B cell (primary cell): ENCODE measurements around the gene LDLRAD3. TPM values are rescaled to one million over a fixed set of nuclear protein-coding genes. Genes with fewer than 3 reads are reported as not detected.

Source experiments
- ATAC-seq: fragments of 200-7000 bp; cut with Tn5 transposase; one replicate; pipeline ENCODE4 v1.10.0; 2021; ENCODE audit warnings: low read depth, mild to moderate bottlenecking, moderate number of reproducible peaks, moderate library complexity
- CTCF ChIA-PET: fragments of 350-600 bp; sonication (Branson Sonifier 250); formaldehyde crosslinking; loops from one replicate; lab custom pipeline; 2021; ENCODE audit warnings: antibody characterized with exemption, inconsistent platforms; lab: Charles Lee
- POLR2A ChIA-PET: fragments of 350-600 bp; sonication (Branson Sonifier 250); formaldehyde crosslinking; loops from one replicate; lab custom pipeline; 2021; ENCODE audit warnings: antibody characterized with exemption; lab: Charles Lee
- DNase-seq: peaks from one replicate; pipeline ENCODE4 v3.0.0; 2013
- H2AFZ ChIP-seq: 2 replicates; pipeline ENCODE4 v1.6.1; 2012; ENCODE audit warnings: mild to moderate bottlenecking, low read depth, low read length; ENCODE audit not compliant: insufficient read depth, poor library complexity, severe bottlenecking
- H3K27ac ChIP-seq, 2 donors: 1 replicate in 1 of 2; 2 replicates in 1 of 2; pipeline ENCODE4 v1.5.1; 2012 to 2013; ENCODE audit warnings: low read length in 2 of 2, mild to moderate bottlenecking in 2 of 2, moderate library complexity in 1 of 2
- H3K27me3 ChIP-seq, 4 experiments: fragments of 200-600 bp in 1 of 4; sonication (generic) in 1 of 4; replicated peaks in 1 of 4; 1 replicate in 2 of 4; 2 replicates in 2 of 4; pipeline versions ENCODE4 v1.6.1 to v1.7.0; 2013 to 2016; ENCODE audit warnings: low read length in 3 of 4, mild to moderate bottlenecking in 2 of 4, mixed read lengths in 1 of 4, moderate library complexity in 1 of 4; ENCODE audit not compliant: insufficient read depth in 4 of 4, control insufficient read depth in 3 of 4; ENCODE audit errors: control extremely low read depth in 1 of 4
- H3K36me3 ChIP-seq, 2 experiments: replicated peaks in 1 of 2; 1 replicate in 1 of 2; 2 replicates in 1 of 2; pipeline versions ENCODE4 v1.6.1 to v1.7.1; 2013; ENCODE audit warnings: low read length in 1 of 2; ENCODE audit not compliant: insufficient read depth in 2 of 2, control insufficient read depth in 1 of 2; ENCODE audit errors: control extremely low read depth in 1 of 2, extremely low read depth in 1 of 2
- H3K4me1 ChIP-seq, 2 donors: fragments of 200-600 bp in 1 of 2; sonication (generic) in 1 of 2; 1 replicate in 1 of 2; 2 replicates in 1 of 2; pipeline versions ENCODE4 v1.5.1 to v1.6.1; 2013 to 2017; ENCODE audit warnings: low read length in 2 of 2; ENCODE audit not compliant: control insufficient read depth in 2 of 2, insufficient read depth in 2 of 2
- H3K4me2 ChIP-seq: replicated peaks from 2 replicates; pipeline ENCODE3; 2012; ENCODE audit warnings: mild to moderate bottlenecking, low read depth, low read length; ENCODE audit not compliant: poor library complexity, severe bottlenecking
- H3K4me3 ChIP-seq, 5 experiments: fragments of 200-600 bp in 1 of 5; sonication (generic) in 1 of 5; 1 replicate in 3 of 5; 2 replicates in 2 of 5; pipeline versions ENCODE4 v1.5.1 to v1.7.0; 2011 to 2016; ENCODE audit warnings: low read length in 4 of 5, mild to moderate bottlenecking in 4 of 5, low read depth in 2 of 5, control low read depth in 1 of 5, moderate library complexity in 1 of 5; ENCODE audit not compliant: insufficient read depth in 1 of 5; ENCODE audit errors: control extremely low read depth in 1 of 5, extremely low read depth in 1 of 5
- H3K79me2 ChIP-seq: fragments of 200-600 bp; sonication (generic); one replicate; pipeline ENCODE4 v1.6.0; 2016; ENCODE audit warnings: low read length; ENCODE audit not compliant: control insufficient read depth, insufficient read depth
- H3K9ac ChIP-seq: fragments of 200-600 bp; sonication (generic); 2 replicates; pipeline ENCODE4 v1.6.1; 2017; ENCODE audit warnings: mild to moderate bottlenecking, low read length, moderate library complexity
- H3K9me3 ChIP-seq, 3 donors: one replicate each; pipeline versions ENCODE4 v1.6.1 to v1.7.1; 2013; ENCODE audit warnings: low read length in 2 of 3; ENCODE audit not compliant: control insufficient read depth in 2 of 3, insufficient read depth in 1 of 3; ENCODE audit errors: control extremely low read depth in 1 of 3
- H4K20me1 ChIP-seq: 2 replicates; pipeline ENCODE4 v1.6.0; 2012; ENCODE audit warnings: mild to moderate bottlenecking, low read length; ENCODE audit not compliant: insufficient read depth, control insufficient read depth, poor library complexity, severe bottlenecking
- H3K27ac Mint-ChIP-seq: one replicate; pipeline ENCODE4 v1.8.0; 2021; ENCODE audit warnings: mixed read lengths
- H3K27me3 Mint-ChIP-seq: one replicate; pipeline ENCODE4 v1.8.0; 2021; ENCODE audit warnings: mixed read lengths
- H3K4me1 Mint-ChIP-seq: one replicate; pipeline ENCODE4 v1.8.0; 2021; ENCODE audit warnings: mixed read lengths
- H3K4me3 Mint-ChIP-seq: one replicate; pipeline ENCODE4 v1.8.0; 2021; ENCODE audit warnings: mixed read lengths
- H3K9me3 Mint-ChIP-seq: one replicate; pipeline ENCODE4 v1.8.0; 2022; ENCODE audit warnings: mixed read lengths; ENCODE audit not compliant: insufficient read depth
- CTCF ChIP-seq: fragments of 200-600 bp; IDR thresholded peaks from one replicate; pipeline ENCODE4 v1.8.0; 2022; ENCODE audit warnings: antibody characterized with exemption, mild to moderate bottlenecking
- EZH2 ChIP-seq: IDR thresholded peaks from 2 replicates; pipeline ENCODE4 v1.6.1; 2012; ENCODE audit warnings: borderline replicate concordance, low read depth, mild to moderate bottlenecking, moderate library complexity, low read length; ENCODE audit not compliant: insufficient read depth, poor library complexity, severe bottlenecking
- WGBS: methylation state at CpG from one replicate; pipeline ENCODE4 v1.1.5; 2013; ENCODE audit warnings: missing lambda C conversion rate; ENCODE audit not compliant: insufficient coverage; 5-methylcytosine and 5-hydroxymethylcytosine counted together
- intact Hi-C: fragments of 100-400 bp; cut with micrococcal nuclease; formaldehyde crosslinking; loops from one replicate; pipeline ENCODE4 v1.10.0; 2022
- polyA plus RNA-seq: library from polyadenylated mRNA; depleted of rRNA; stranded (reverse); fragments of >200 nt; gene quantifications from 2 replicates; pipeline ENCODE4 v1.2.3, GENCODE V29; 2012
- total RNA-seq, 2 donors: library from RNA; stranded (reverse); fragments of 120-200 nt in 1 of 2; gene quantifications; 1 replicate in 1 of 2; 2 replicates in 1 of 2; pipeline versions ENCODE4 v1.2.3 to v1.2.4, GENCODE V29; 2013 to 2022

The LDLRAD3 gene
- total and polyA plus RNA-seq, 2 donors (not counting 1 experiment from before 2014, with no cell fraction given): 0.01 TPM; not detected in 1

- Histone ChIP-seq H2AFZ (no peak overlapping the region), H3K4me2 (no peak overlapping the region), H3K79me2 (no peaks in the 10 kb centered on the region), H3K9me3 (no peaks in the 10 kb centered on the region), H3K9ac (no peak overlapping the region), H3K27ac (no peak overlapping the region), H3K36me3 (no peaks in the 10 kb centered on the region), H3K4me3 (no peak overlapping the region), H3K4me1 (no peaks in the 10 kb centered on the region), H4K20me1 (no peaks in the 10 kb centered on the region), H3K27me3 (no peaks in the 10 kb centered on the region)
- H3K9me3 Mint-ChIP-seq: no peaks in the 10 kb centered on the region
- H3K27me3 Mint-ChIP-seq: peaks cover 5% of the 10 kb centered on the region
- H3K4me1 Mint-ChIP-seq: no peaks in the 10 kb centered on the region
- DNase-seq (no peak), ATAC-seq (no peak)
- intact Hi-C loops: no loop called here
- no peak overlapping the region for H3K4me3 Mint-ChIP-seq
- CTCF ChIA-PET: no interaction called here
- H3K27ac Mint-ChIP-seq: no peak overlapping the region
- no peak for TF ChIP-seq CTCF
- TF ChIP-seq EZH2: no peak
- POLR2A ChIA-PET: no interaction called here
- 98% methylated on average over 5 of the region's 6 CpGs for WGBS
These were observed 199.0 kb downstream of the LDLRAD3 start for GRCh38 chr11:36142879-36143278.

DNA sequence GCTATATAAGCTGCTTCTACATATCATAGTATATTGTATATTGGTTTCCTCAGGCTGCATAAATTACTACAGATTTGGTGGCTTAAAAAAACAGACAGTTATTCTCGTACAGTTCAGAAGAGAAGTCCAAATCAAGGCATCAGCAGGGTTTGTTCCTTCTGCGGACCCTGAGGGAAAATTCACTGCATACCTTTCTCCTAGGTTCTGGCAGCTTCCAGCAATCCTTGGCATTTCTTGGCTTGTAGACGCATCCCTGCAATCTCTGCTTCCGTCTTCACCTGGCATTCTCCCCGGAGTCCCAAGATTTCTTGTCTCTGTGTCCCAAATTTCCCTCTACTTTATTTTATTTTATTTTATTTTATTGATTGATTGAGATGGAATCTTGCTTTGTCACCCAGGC lies 202.6 kb downstream of the LDLRAD3 start:
- Mint-ChIP-seq H3K9me3 (no peaks in the 10 kb centered on the region), H3K27ac (no peak overlapping the region), H3K27me3 (peaks cover 13% of the 10 kb centered on the region), H3K4me3 (no peak overlapping the region), H3K4me1 (no peaks in the 10 kb centered on the region)
- Histone ChIP-seq H2AFZ (no peak overlapping the region), H4K20me1 (no peaks in the 10 kb centered on the region), H3K36me3 (no peaks in the 10 kb centered on the region), H3K9ac (no peak overlapping the region), H3K4me1 (no peaks in the 10 kb centered on the region), H3K4me3 (no peak overlapping the region), H3K27ac (no peak overlapping the region), H3K79me2 (no peaks in the 10 kb centered on the region), H3K9me3 (no peaks in the 10 kb centered on the region), H3K4me2 (no peak overlapping the region), H3K27me3 (no peaks in the 10 kb centered on the region)
- POLR2A ChIA-PET: no interaction called here
- ATAC-seq: no peak
- no peak for DNase-seq
- TF ChIP-seq CTCF: no peak
- TF ChIP-seq EZH2: no peak
- 100% methylated on average over 3 of the region's 5 CpGs for WGBS
- CTCF ChIA-PET: no interaction called here
- intact Hi-C loops: no loop called here
